B cell (primary cell): ENCODE data around the gene TOMM70.

Experiments
- EZH2 ChIP-seq: IDR thresholded peaks from 2 replicates; pipeline ENCODE4 v1.6.1; 2012; ENCODE audit warnings: borderline replicate concordance, low read depth, mild to moderate bottlenecking, moderate library complexity, low read length; ENCODE audit not compliant: insufficient read depth, poor library complexity, severe bottlenecking
- TF ChIP-seq, protein P1 (sequence below): fragments of 200-600 bp; IDR thresholded peaks from one replicate; pipeline ENCODE4 v1.8.0; 2022; ENCODE audit warnings: antibody characterized with exemption, mild to moderate bottlenecking

- TF ChIP-seq, protein P1, sequence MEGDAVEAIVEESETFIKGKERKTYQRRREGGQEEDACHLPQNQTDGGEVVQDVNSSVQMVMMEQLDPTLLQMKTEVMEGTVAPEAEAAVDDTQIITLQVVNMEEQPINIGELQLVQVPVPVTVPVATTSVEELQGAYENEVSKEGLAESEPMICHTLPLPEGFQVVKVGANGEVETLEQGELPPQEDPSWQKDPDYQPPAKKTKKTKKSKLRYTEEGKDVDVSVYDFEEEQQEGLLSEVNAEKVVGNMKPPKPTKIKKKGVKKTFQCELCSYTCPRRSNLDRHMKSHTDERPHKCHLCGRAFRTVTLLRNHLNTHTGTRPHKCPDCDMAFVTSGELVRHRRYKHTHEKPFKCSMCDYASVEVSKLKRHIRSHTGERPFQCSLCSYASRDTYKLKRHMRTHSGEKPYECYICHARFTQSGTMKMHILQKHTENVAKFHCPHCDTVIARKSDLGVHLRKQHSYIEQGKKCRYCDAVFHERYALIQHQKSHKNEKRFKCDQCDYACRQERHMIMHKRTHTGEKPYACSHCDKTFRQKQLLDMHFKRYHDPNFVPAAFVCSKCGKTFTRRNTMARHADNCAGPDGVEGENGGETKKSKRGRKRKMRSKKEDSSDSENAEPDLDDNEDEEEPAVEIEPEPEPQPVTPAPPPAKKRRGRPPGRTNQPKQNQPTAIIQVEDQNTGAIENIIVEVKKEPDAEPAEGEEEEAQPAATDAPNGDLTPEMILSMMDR = no peak
- no peak for TF ChIP-seq EZH2
Measured at GRCh38 chr3:100384733-100385525, 16.0 kb downstream of the TOMM70 start.
